Natural killer cell (primary cell): ENCODE data around the gene JAZF1. TPM values are rescaled to one million over a fixed set of nuclear protein-coding genes. Genes with fewer than 3 reads are reported as not detected.

Source experiments
- ATAC-seq, 3 donors: fragments of 150-1000 bp in 2 of 3; fragments of 200-7000 bp in 1 of 3; cut with Tn5 transposase; 1 replicate in 1 of 3; 2 replicates in 2 of 3; pipeline ENCODE4 v1.10.0; 2021; ENCODE audit warnings: mild to moderate bottlenecking in 2 of 3, moderate library complexity in 2 of 3
- DNase-seq, 2 donors: peaks; one replicate each; pipeline versions ENCODE4 v3.0.0 to v3.0.0-alpha.2; 2013 to 2021; ENCODE audit warnings: mixed read lengths in 1 of 2
- H3K27ac ChIP-seq: one replicate; pipeline ENCODE4 v1.5.1; 2013; ENCODE audit warnings: mild to moderate bottlenecking, low read length
- H3K27me3 ChIP-seq: one replicate; pipeline ENCODE4 v1.6.1; 2013; ENCODE audit warnings: low read length; ENCODE audit not compliant: control insufficient read depth, insufficient read depth
- H3K36me3 ChIP-seq: one replicate; pipeline ENCODE4 v1.6.1; 2013; ENCODE audit warnings: low read length; ENCODE audit not compliant: control insufficient read depth, insufficient read depth
- H3K4me1 ChIP-seq: one replicate; pipeline ENCODE4 v1.6.1; 2013; ENCODE audit warnings: low read length; ENCODE audit not compliant: control insufficient read depth, insufficient read depth
- H3K4me3 ChIP-seq: one replicate; pipeline ENCODE4 v1.5.1; 2013; ENCODE audit warnings: low read length
- H3K9me3 ChIP-seq: one replicate; pipeline ENCODE4 v1.6.1; 2013; ENCODE audit warnings: low read length; ENCODE audit not compliant: control insufficient read depth, insufficient read depth
- H3K27ac Mint-ChIP-seq, 2 donors: one replicate each; pipeline ENCODE4 v1.8.0; 2022; ENCODE audit warnings: mild to moderate bottlenecking in 2 of 2, mixed read lengths in 2 of 2, moderate library complexity in 1 of 2
- H3K27me3 Mint-ChIP-seq, 2 donors: one replicate each; pipeline ENCODE4 v1.8.0; 2022; ENCODE audit warnings: low read depth in 2 of 2, mixed read lengths in 2 of 2
- H3K36me3 Mint-ChIP-seq: one replicate; pipeline ENCODE4 v1.8.0; 2022; ENCODE audit warnings: mixed read lengths
- H3K4me1 Mint-ChIP-seq, 2 donors: one replicate each; pipeline ENCODE4 v1.8.0; 2022; ENCODE audit warnings: mixed read lengths in 2 of 2
- H3K4me3 Mint-ChIP-seq: one replicate; pipeline ENCODE4 v1.8.0; 2022; ENCODE audit warnings: mild to moderate bottlenecking, moderate library complexity, mixed read lengths
- H3K9me3 Mint-ChIP-seq, 2 donors: one replicate each; pipeline ENCODE4 v1.8.0; 2022; ENCODE audit warnings: mixed read lengths in 2 of 2
- CTCF ChIP-seq: fragments of 200-600 bp; IDR thresholded peaks from one replicate; pipeline ENCODE4 v1.8.0; 2022; ENCODE audit warnings: antibody characterized with exemption
- WGBS: methylation state at CpG from one replicate; pipeline ENCODE4 v1.1.7; 2013; ENCODE audit warnings: missing lambda C conversion rate; ENCODE audit not compliant: insufficient coverage; 5-methylcytosine and 5-hydroxymethylcytosine counted together
- intact Hi-C: fragments of 100-400 bp; cut with micrococcal nuclease; formaldehyde crosslinking; loops from one replicate; pipeline ENCODE4 v1.14.2; 2022
- total RNA-seq, 4 donors: library from RNA; stranded (reverse); fragments of 120-200 nt in 1 of 4; gene quantifications; one replicate each; pipeline versions ENCODE4 v1.2.3 to v1.2.4, GENCODE V29; 2013 to 2022

Gene JAZF1
- total RNA-seq, 3 donors from 2014 or later (not counting 1 experiment from before 2014, with no cell fraction given), result 82.5 to 89.7 (median 87.6) TPM

- intact Hi-C loops, result no loop called here
- Mint-ChIP-seq H3K27me3 (peaks cover 0 to 2% of the 10 kb centered on the region in 2 donors), H3K27ac (no peak overlapping the region)
These were observed 45.4 kb upstream of the JAZF1 start for GRCh38 chr7:28226003-28226402.

GRCh38 chr7:28225576-28225975 is 45.0 kb upstream of the JAZF1 start:
- 85% methylated on average over 4 of the region's 4 CpGs for WGBS
- Histone ChIP-seq H3K4me3 (no peak overlapping the region), H3K4me1 (no peaks in the 10 kb centered on the region), H3K9me3 (no peaks in the 10 kb centered on the region), H3K36me3 (no peaks in the 10 kb centered on the region), H3K27me3 (no peaks in the 10 kb centered on the region), H3K27ac (no peak overlapping the region)
- no peak for DNase-seq
- TF ChIP-seq CTCF, result no peak
- Mint-ChIP-seq H3K27me3 (peaks cover 0 to 2% of the 10 kb centered on the region in 2 donors), H3K9me3 (no peaks in the 10 kb centered on the region), H3K4me3 (no peak overlapping the region), H3K4me1 (peaks cover 0 to 5% of the 10 kb centered on the region in 2 donors), H3K27ac (no peak overlapping the region), H3K36me3 (no peaks in the 10 kb centered on the region)
- intact Hi-C loops, result no loop called here
- no peak for ATAC-seq

More at GRCh38 chr7:28226003-28226402, 45.4 kb upstream of the JAZF1 start:
- H3K4me1 ChIP-seq, result no peaks in the 10 kb centered on the region
- no peaks in the 10 kb centered on the region for H3K36me3 Mint-ChIP-seq
- H3K4me1 Mint-ChIP-seq, result peaks cover 0 to 5% of the 10 kb centered on the region in 2 donors
- no peaks in the 10 kb centered on the region for H3K27me3 ChIP-seq
- 100% methylated on average over 1 of the region's 1 CpG for WGBS
- H3K27ac ChIP-seq, result no peak overlapping the region
- no peaks in the 10 kb centered on the region for H3K9me3 ChIP-seq
- ATAC-seq (no peak), DNase-seq (no peak)
- H3K9me3 Mint-ChIP-seq, result no peaks in the 10 kb centered on the region
- H3K4me3 ChIP-seq, result no peak overlapping the region
- H3K36me3 ChIP-seq, result no peaks in the 10 kb centered on the region
- H3K4me3 Mint-ChIP-seq, result no peak overlapping the region
- no peak for TF ChIP-seq CTCF

GRCh38 chr7:28224675-28225074 is 44.1 kb upstream of the JAZF1 start:
- Histone ChIP-seq H3K27ac (no peak overlapping the region), H3K9me3 (no peaks in the 10 kb centered on the region), H3K27me3 (no peaks in the 10 kb centered on the region), H3K4me3 (no peak overlapping the region), H3K4me1 (no peaks in the 10 kb centered on the region), H3K36me3 (no peaks in the 10 kb centered on the region)
- Mint-ChIP-seq H3K4me1 (peaks cover 0 to 5% of the 10 kb centered on the region in 2 donors), H3K9me3 (no peaks in the 10 kb centered on the region), H3K27me3 (peaks cover 0 to 2% of the 10 kb centered on the region in 2 donors), H3K36me3 (no peaks in the 10 kb centered on the region), H3K27ac (no peak overlapping the region), H3K4me3 (no peak overlapping the region)
- TF ChIP-seq CTCF, result no peak
- intact Hi-C loops, result no loop called here
- WGBS, result 100% methylated on average over 1 of the region's 1 CpG
- ATAC-seq (no peak), DNase-seq (no peak)

- no peak overlapping the region for H3K4me3 Mint-ChIP-seq
- intact Hi-C loops, result no loop called here
- Histone ChIP-seq H3K27ac (no peak overlapping the region), H3K36me3 (no peaks in the 10 kb centered on the region), H3K9me3 (no peaks in the 10 kb centered on the region), H3K4me1 (no peaks in the 10 kb centered on the region), H3K27me3 (no peaks in the 10 kb centered on the region), H3K4me3 (no peak overlapping the region)
- no peaks in the 10 kb centered on the region for H3K9me3 Mint-ChIP-seq
- WGBS, result 67% methylated on average over 1 of the region's 1 CpG
- ATAC-seq, result no peak
- peaks cover 0 to 5% of the 10 kb centered on the region in 2 donors for H3K4me1 Mint-ChIP-seq
- peaks cover 0 to 2% of the 10 kb centered on the region in 2 donors for H3K27me3 Mint-ChIP-seq
- TF ChIP-seq CTCF, result no peak
- H3K27ac Mint-ChIP-seq, result no peak overlapping the region
- DNase-seq, result no peak
- H3K36me3 Mint-ChIP-seq, result no peaks in the 10 kb centered on the region
These were observed 43.6 kb upstream of the JAZF1 start for GRCh38 chr7:28224172-28224571.
